Thyroid gland (tissue), 4 donors: Measurements from ENCODE around the gene PSMB3. TPM values are rescaled to one million over a fixed set of nuclear protein-coding genes. Genes with fewer than 3 reads are reported as not detected.

Source experiments
- DNase-seq, 2 donors: peaks; one replicate each; pipeline ENCODE4 v3.0.0-alpha.2; 2019
- H3K27ac ChIP-seq, 3 donors: fragments of 200-600 bp; sonication (generic); 1 replicate in 2 of 3; 2 replicates in 1 of 3; pipeline ENCODE4 v1.5.1; 2016 to 2019; ENCODE audit warnings: mild to moderate bottlenecking in 1 of 3, moderate library complexity in 1 of 3
- H3K27me3 ChIP-seq: fragments of 200-600 bp; sonication (generic); one replicate; pipeline ENCODE4 v1.5.1; 2019
- H3K36me3 ChIP-seq, 2 donors: fragments of 200-600 bp; sonication (generic); one replicate each; pipeline ENCODE4 v1.5.1; 2016 to 2019
- H3K4me1 ChIP-seq, 2 donors: fragments of 200-600 bp; sonication (generic); one replicate each; pipeline ENCODE4 v1.5.1; 2017 to 2019
- H3K4me3 ChIP-seq, 3 donors: fragments of 200-600 bp; sonication (generic); replicated peaks in 1 of 3; 1 replicate in 2 of 3; 2 replicates in 1 of 3; pipeline ENCODE4 v1.5.1; 2016; ENCODE audit warnings: mild to moderate bottlenecking in 1 of 3
- H3K9me3 ChIP-seq: fragments of 200-600 bp; sonication (generic); one replicate; pipeline ENCODE4 v1.5.1; 2017
- POLR2A ChIP-seq, 2 donors: fragments of 450-650 bp; IDR thresholded peaks; one replicate each; pipeline ENCODE4 v1.6.1; 2017; ENCODE audit warnings: antibody characterized with exemption in 2 of 2, mild to moderate bottlenecking in 2 of 2, moderate library complexity in 1 of 2
- WGBS, 2 donors: methylation state at CpG; one replicate each; pipeline ENCODE4 v1.1.5; 2017; 5-methylcytosine and 5-hydroxymethylcytosine counted together
- intact Hi-C: fragments of 100-400 bp; cut with DNase I; formaldehyde crosslinking; loops from one replicate; pipeline ENCODE4 v1.15.1; 2023
- total RNA-seq, 4 donors: library from RNA; depleted of rRNA; stranded (reverse); fragments of >200 nt; gene quantifications; one replicate each; pipeline ENCODE4 v1.2.3, GENCODE V29; 2016
- TF ChIP-seq, protein P1 (sequence below), 6 experiments: fragments of 200-600 bp in 3 of 6; fragments of 450-650 bp in 3 of 6; sonication (generic) in 3 of 6; IDR thresholded peaks; one replicate each; pipeline ENCODE4 v1.5.1; 2016 to 2019; ENCODE audit warnings: antibody characterized with exemption in 6 of 6, mild to moderate bottlenecking in 2 of 6, inconsistent platforms in 1 of 6, moderate library complexity in 1 of 6

PSMB3 gene
- total RNA-seq, 4 donors from 2014 or later: 135 to 256 (median 222) TPM

DNA sequence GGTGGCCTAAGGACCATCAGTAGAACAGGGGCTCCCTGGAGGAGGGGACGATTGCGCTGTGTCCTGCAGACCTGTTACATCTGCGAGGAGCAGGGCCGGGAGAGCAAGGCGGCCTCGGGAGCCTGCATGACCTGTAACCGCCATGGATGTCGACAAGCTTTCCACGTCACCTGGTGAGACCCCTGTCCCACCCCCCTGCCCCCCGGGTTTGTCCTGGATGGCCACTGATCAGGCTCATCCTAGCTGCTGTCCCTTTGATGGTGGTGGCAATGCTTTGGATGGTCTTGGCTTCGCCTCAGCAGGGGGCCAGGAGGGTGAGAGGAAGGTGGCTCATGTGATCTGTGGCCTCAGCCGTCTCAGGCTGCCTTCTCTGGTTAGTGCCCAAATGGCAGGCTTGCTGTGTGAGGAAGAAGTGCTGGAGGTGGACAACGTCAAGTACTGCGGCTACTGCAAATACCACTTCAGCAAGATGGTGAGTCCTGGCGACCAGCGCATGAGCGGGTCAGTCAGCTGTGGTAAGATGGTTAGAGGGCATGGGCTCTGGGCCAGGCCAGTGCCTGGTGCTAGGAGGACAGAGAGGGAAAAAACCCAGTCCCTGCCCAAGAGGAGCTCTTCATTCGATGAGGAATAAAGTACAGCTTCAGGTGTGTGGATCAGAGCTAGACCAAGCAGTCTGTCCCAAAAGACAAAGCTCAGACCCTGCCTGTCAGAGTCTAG is 43.3 kb upstream of the PSMB3 start:
- WGBS, 2 donors: 54 to 72% methylated on average over 10 to 12 of the region's 18 CpGs
- Histone ChIP-seq H3K4me3 (no peak overlapping the region), H3K9me3 (no peaks in the 10 kb centered on the region), H3K27me3 (no peaks in the 10 kb centered on the region), H3K4me1 (peaks cover 8 to 14% of the 10 kb centered on the region in 2 donors), H3K36me3 (peaks cover 19 to 40% of the 10 kb centered on the region in 2 donors), H3K27ac (no peak overlapping the region)
- TF ChIP-seq, protein P1, sequence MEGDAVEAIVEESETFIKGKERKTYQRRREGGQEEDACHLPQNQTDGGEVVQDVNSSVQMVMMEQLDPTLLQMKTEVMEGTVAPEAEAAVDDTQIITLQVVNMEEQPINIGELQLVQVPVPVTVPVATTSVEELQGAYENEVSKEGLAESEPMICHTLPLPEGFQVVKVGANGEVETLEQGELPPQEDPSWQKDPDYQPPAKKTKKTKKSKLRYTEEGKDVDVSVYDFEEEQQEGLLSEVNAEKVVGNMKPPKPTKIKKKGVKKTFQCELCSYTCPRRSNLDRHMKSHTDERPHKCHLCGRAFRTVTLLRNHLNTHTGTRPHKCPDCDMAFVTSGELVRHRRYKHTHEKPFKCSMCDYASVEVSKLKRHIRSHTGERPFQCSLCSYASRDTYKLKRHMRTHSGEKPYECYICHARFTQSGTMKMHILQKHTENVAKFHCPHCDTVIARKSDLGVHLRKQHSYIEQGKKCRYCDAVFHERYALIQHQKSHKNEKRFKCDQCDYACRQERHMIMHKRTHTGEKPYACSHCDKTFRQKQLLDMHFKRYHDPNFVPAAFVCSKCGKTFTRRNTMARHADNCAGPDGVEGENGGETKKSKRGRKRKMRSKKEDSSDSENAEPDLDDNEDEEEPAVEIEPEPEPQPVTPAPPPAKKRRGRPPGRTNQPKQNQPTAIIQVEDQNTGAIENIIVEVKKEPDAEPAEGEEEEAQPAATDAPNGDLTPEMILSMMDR (IDR thresholded peaks at IDR 0.05): no peak
- no peak for TF ChIP-seq POLR2A (IDR thresholded peaks at IDR 0.05)
- intact Hi-C loops: no loop called here
- peak; percentile 86 to 89 for DNase-seq

DNA sequence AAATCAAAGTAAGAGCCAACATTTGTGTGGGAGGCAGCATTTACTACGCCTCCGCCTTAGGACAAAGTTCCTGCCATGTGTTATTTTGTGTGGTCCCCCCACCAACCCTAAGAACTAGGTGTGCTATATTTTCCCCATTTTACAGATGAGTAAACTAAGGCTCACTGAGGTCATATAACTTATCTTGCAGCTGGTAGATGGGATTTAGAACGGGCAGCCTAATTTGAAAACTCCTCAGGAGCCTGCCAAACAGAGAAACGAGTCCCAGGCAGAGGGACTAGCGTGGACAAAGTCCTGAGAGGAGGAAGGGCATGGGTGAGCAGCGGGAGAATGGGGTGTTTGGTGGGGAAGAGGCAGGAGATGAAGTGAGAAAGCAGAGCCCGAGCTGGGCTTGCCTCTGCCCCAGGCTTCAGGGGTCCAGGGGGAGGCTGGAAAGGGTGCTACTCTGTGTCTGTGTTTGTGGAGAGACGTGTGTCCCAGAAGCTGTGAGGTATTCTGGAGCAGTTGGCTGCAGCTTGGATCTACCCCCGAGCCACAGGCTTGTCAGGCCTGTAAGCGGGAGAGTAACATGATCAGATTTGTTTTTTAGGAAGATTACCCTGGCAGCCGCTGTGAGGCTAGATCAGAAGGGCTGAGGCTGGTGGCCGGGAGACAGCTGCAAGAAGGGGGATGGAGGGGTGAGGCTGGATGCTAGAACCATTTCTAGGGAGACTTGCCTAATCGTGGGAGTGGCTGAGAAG is 42.5 kb upstream of the PSMB3 start:
- peaks cover 8 to 14% of the 10 kb centered on the region in 2 donors for H3K4me1 ChIP-seq
- 85 to 89% methylated on average over 13 of the region's 13 CpGs for WGBS, 2 donors
- no peak overlapping the region for H3K4me3 ChIP-seq
- intact Hi-C loops: no loop called here
- no peaks in the 10 kb centered on the region for H3K27me3 ChIP-seq
- no peak overlapping the region for H3K27ac ChIP-seq
- no peak for DNase-seq
- no peaks in the 10 kb centered on the region for H3K9me3 ChIP-seq
- H3K36me3 ChIP-seq: peaks cover 19 to 41% of the 10 kb centered on the region in 2 donors
- no peak for TF ChIP-seq POLR2A (IDR thresholded peaks at IDR 0.05)

DNA sequence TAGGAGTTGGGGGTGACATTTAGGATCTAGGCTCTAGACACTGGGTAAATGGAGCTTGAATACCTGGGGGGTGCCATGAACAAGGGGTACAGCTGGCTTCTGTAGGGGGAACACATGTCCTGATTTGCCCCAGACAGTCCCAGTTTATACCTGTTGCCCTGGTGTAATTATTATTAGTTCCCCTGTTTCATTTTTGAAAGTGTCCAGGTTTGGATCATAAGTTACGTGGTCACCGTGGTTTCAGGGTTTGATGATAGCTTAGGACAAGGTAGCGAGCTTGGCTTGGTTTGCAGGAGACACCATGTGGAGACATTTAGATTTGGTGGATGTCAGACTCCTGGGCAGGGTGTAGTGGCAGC is 42.0 kb upstream of the PSMB3 start:
- no peak overlapping the region for H3K27ac ChIP-seq
- H3K36me3 ChIP-seq: peaks cover 24 to 45% of the 10 kb centered on the region in 2 donors
- H3K9me3 ChIP-seq: no peaks in the 10 kb centered on the region
- no peak overlapping the region for H3K4me3 ChIP-seq
- TF ChIP-seq POLR2A (IDR thresholded peaks at IDR 0.05): no peak
- TF ChIP-seq, protein P1 (IDR thresholded peaks at IDR 0.05): no peak
- H3K4me1 ChIP-seq: peaks cover 8 to 14% of the 10 kb centered on the region in 2 donors
- 92 to 100% methylated on average over 3 of the region's 3 CpGs for WGBS, 2 donors
- H3K27me3 ChIP-seq: no peaks in the 10 kb centered on the region
- DNase-seq: no peak
- intact Hi-C loops: no loop called here

DNA sequence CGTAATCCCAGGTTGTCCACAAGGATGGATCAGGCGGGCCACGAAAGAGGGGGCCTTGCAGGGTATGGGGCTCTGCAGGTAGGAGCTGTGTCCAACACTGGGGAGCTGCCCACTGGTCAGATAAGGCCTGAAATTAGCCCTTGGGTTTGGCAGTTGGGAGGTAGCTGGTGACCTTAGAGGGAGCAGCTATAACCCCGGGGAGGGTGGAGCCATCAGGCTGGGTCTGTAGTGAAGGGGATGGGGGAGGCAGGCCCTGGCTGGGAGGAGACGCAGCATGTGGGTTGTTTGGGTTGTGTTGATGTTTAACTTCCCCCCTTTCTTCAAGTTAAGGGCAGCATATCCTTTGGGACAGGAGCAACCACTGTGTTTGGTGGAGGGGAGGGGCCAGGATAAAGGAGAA is 41.6 kb upstream of the PSMB3 start:
- no peak for TF ChIP-seq POLR2A (IDR thresholded peaks at IDR 0.05)
- TF ChIP-seq, protein P1 (IDR thresholded peaks at IDR 0.05): no peak
- Histone ChIP-seq H3K4me1 (peaks cover 8 to 14% of the 10 kb centered on the region in 2 donors), H3K9me3 (no peaks in the 10 kb centered on the region), H3K36me3 (peaks cover 28 to 49% of the 10 kb centered on the region in 2 donors), H3K4me3 (no peak overlapping the region), H3K27me3 (no peaks in the 10 kb centered on the region), H3K27ac (no peak overlapping the region)
- intact Hi-C loops: no loop called here
- 83 to 93% methylated on average over 5 of the region's 5 CpGs for WGBS, 2 donors
- DNase-seq: no peak

DNA sequence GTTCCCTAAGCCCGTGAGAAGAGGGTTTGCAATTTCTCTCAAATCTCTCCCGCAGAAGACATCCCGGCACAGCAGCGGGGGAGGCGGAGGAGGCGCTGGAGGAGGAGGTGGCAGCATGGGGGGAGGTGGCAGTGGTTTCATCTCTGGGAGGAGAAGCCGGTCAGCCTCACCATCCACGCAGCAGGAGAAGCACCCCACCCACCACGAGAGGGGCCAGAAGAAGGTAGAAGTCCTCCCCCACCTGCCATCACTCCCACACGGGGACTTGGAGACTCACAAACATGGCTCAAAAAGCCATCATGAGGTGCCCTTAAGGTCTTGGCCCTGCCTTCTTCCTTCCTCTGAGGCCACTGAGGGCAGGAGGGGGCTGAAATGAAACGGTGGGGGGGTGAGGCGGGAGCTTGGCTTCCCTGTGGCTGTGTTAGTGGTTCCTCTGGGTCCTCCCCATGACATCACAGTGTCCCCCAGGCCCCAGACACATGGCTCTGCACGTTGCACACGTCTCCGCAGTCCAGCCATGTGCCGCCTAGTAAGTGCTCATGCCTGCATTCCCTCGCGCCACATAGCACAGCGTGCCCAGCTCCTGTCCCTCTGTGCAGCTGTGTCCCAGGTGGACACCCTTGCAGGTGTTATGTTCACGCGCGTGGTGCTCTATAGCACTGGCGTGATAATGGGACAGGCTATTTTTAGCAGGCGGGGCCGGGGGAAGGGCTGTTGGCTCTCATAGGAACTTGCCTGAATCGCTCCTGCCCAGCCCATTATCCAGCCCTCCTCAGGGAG is 40.6 kb upstream of the PSMB3 start:
- intact Hi-C loops: no loop called here
- Histone ChIP-seq H3K9me3 (no peaks in the 10 kb centered on the region), H3K27ac (no peak overlapping the region), H3K36me3 (peaks cover 38 to 59% of the 10 kb centered on the region in 2 donors), H3K4me1 (peaks cover 8 to 9% of the 10 kb centered on the region in 2 donors), H3K27me3 (no peaks in the 10 kb centered on the region), H3K4me3 (no peak overlapping the region)
- TF ChIP-seq POLR2A (IDR thresholded peaks at IDR 0.05): no peak
- TF ChIP-seq, protein P1 (IDR thresholded peaks at IDR 0.05): no peak
- 83 to 87% methylated on average over 21 to 26 of the region's 26 CpGs for WGBS, 2 donors
- DNase-seq: no peak
